HUDEP-2 (cell line): ENCODE results near the gene RANBP3.
A peak's percentile ranks its signal among the peaks of the same experiment; 100 is the strongest.

Source experiments
- DNase-seq, 76 experiments: peaks; one replicate each; lab custom pipeline; 2025; ENCODE audit not compliant: unreplicated experiment in 76 of 76; lab: John Stamatoyannopoulos, UW

The RANBP3 gene

GRCh38 chr19:5910638-5910907, 67.4 kb downstream of the RANBP3 start:
- DNase-seq = no peak

GRCh38 chr19:5908773-5909442, 69.0 kb downstream of the RANBP3 start:
- DNase-seq = no peak

- no peak for DNase-seq
Measured at GRCh38 chr19:5907241-5907640, 70.7 kb downstream of the RANBP3 start.

- no peak for DNase-seq
Measured at GRCh38 chr19:5905114-5905778, 72.7 kb downstream of the RANBP3 start.

GRCh38 chr19:5904352-5905113, 73.4 kb downstream of the RANBP3 start, which contains the start of gene VMAC:
Gene VMAC (plus strand): TSS chr19:5904872. CDS start chr19:5904891, 19 bp downstream.
- DNase-seq = peak in 75 of 76 experiments; percentile 100

- peak; percentile 81 to 100 (median 100) for DNase-seq
Measured at GRCh38 chr19:5903624-5904351, 74.2 kb downstream of the RANBP3 start, which contains the start of gene NDUFA11. Gene NDUFA11 (minus strand): TSS chr19:5903790. CDS start chr19:5903708, 82 bp downstream.

- DNase-seq = peak in 13 of 76 experiments; percentile 10 to 46 (median 27)
Measured at GRCh38 chr19:5903056-5903623, 74.8 kb downstream of the RANBP3 start.

GRCh38 chr19:5900976-5901375, 77.0 kb downstream of the RANBP3 start:
- DNase-seq = no peak

- no peak for DNase-seq
Measured at GRCh38 chr19:5899728-5900526, 78.0 kb downstream of the RANBP3 start.

- DNase-seq = no peak
Measured at GRCh38 chr19:5897189-5897969, 80.6 kb downstream of the RANBP3 start.

- DNase-seq = no peak
Measured at GRCh38 chr19:5896365-5897076, 81.4 kb downstream of the RANBP3 start.

- no peak for DNase-seq
Measured at GRCh38 chr19:5895890-5896289, 82.0 kb downstream of the RANBP3 start.

- DNase-seq = no peak
Measured at GRCh38 chr19:5895409-5895808, 82.5 kb downstream of the RANBP3 start.

- DNase-seq = peak in 3 of 76 experiments; percentile 16 to 25 (median 17)
Measured at GRCh38 chr19:5894704-5895349, 83.1 kb downstream of the RANBP3 start.

GRCh38 chr19:5893907-5894703, 83.8 kb downstream of the RANBP3 start:
- DNase-seq = peak in 75 of 76 experiments; percentile 47 to 95 (median 89)

- DNase-seq = no peak
Measured at GRCh38 chr19:5893296-5893903, 84.5 kb downstream of the RANBP3 start.
